Colonic mucosa (tissue), 4 donors: Measurements from ENCODE around the gene C11orf52. TPM values are rescaled to one million over a fixed set of nuclear protein-coding genes. Genes with fewer than 3 reads are reported as not detected.

Source experiments
- DNase-seq: peaks from one replicate; pipeline ENCODE4 v3.0.0-alpha.2; 2020
- H3K27ac ChIP-seq: fragments of 200-600 bp; one replicate; pipeline ENCODE4 v1.8.0; 2021
- H3K27me3 ChIP-seq: fragments of 200-600 bp; one replicate; pipeline ENCODE4 v1.8.0; 2021
- H3K36me3 ChIP-seq: fragments of 200-600 bp; one replicate; pipeline ENCODE4 v1.8.0; 2021
- H3K4me1 ChIP-seq: fragments of 200-600 bp; one replicate; pipeline ENCODE4 v1.8.0; 2021; ENCODE audit warnings: mild to moderate bottlenecking
- H3K4me3 ChIP-seq: fragments of 200-600 bp; one replicate; pipeline ENCODE4 v1.8.0; 2021
- H3K9ac ChIP-seq, 2 donors: one replicate each; pipeline ENCODE4 v1.7.0; 2013; ENCODE audit warnings: control low read depth in 2 of 2, low read depth in 2 of 2, low read length in 2 of 2
- H3K9me3 ChIP-seq: fragments of 200-600 bp; one replicate; pipeline ENCODE4 v1.8.0; 2021
- CTCF ChIP-seq: fragments of 200-600 bp; IDR thresholded peaks from one replicate; pipeline ENCODE4 v1.8.0; 2022; ENCODE audit warnings: antibody characterized with exemption, mild to moderate bottlenecking
- intact Hi-C: fragments of 100-400 bp; cut with DNase I; formaldehyde crosslinking; loops from one replicate; pipeline ENCODE4 v1.14.1; 2022
- total RNA-seq, 2 donors: library from RNA; stranded (reverse); fragmentation: NEBNext Ultra II Directional in 1 of 2; extraction: Animal tissue kit (Norgen Biotek cat#: 25700) in 1 of 2; gene quantifications; one replicate each; pipeline ENCODE4 v1.2.1, GENCODE V29; 2021
- donor health status: healthy.
- donor health status: DM: no; HTN: no; CAD: no.
- donor health status: DM: no; HTN: no; CAD: no.

The C11orf52 gene
- total RNA-seq, 2 donors from 2014 or later = 7.3 to 8.8 TPM

GRCh38 chr11:111886844-111887243 is 31.9 kb upstream of the C11orf52 start:
- no peak for TF ChIP-seq CTCF
- no peak for DNase-seq
- no peaks in the 10 kb centered on the region for H3K4me1 ChIP-seq
- no peaks in the 10 kb centered on the region for H3K27me3 ChIP-seq
- H3K9me3 ChIP-seq = no peaks in the 10 kb centered on the region
- no peaks in the 10 kb centered on the region for H3K36me3 ChIP-seq
- H3K27ac ChIP-seq = no peak overlapping the region
- H3K9ac ChIP-seq = no peak overlapping the region
- H3K4me3 ChIP-seq = no peak overlapping the region
- intact Hi-C loops = no loop called here

GRCh38 chr11:111905411-111905810 is 13.3 kb upstream of the C11orf52 start:
- Histone ChIP-seq H3K4me1 (no peaks in the 10 kb centered on the region), H3K27me3 (no peaks in the 10 kb centered on the region), H3K9me3 (no peaks in the 10 kb centered on the region), H3K27ac (no peak overlapping the region), H3K36me3 (no peaks in the 10 kb centered on the region), H3K9ac (no peak overlapping the region), H3K4me3 (no peak overlapping the region)
- no peak for DNase-seq
- intact Hi-C loops = no loop called here
- no peak for TF ChIP-seq CTCF

GRCh38 chr11:111906680-111907079 is 12.0 kb upstream of the C11orf52 start:
- intact Hi-C loops = no loop called here
- Histone ChIP-seq H3K27me3 (no peaks in the 10 kb centered on the region), H3K4me1 (no peaks in the 10 kb centered on the region), H3K4me3 (no peak overlapping the region), H3K9ac (no peak overlapping the region), H3K27ac (no peak overlapping the region), H3K9me3 (no peaks in the 10 kb centered on the region), H3K36me3 (no peaks in the 10 kb centered on the region)
- TF ChIP-seq CTCF = no peak
- no peak for DNase-seq

GRCh38 chr11:111908639-111909305 is 9.9 kb upstream of the C11orf52 start:
- Histone ChIP-seq H3K9ac (no peak overlapping the region), H3K4me3 (no peak overlapping the region), H3K9me3 (no peaks in the 10 kb centered on the region), H3K27me3 (no peaks in the 10 kb centered on the region), H3K36me3 (no peaks in the 10 kb centered on the region), H3K27ac (no peak overlapping the region), H3K4me1 (no peaks in the 10 kb centered on the region)
- no peak for DNase-seq
- TF ChIP-seq CTCF = no peak
- intact Hi-C loops = no loop called here

GRCh38 chr11:111909378-111909777 is 9.3 kb upstream of the C11orf52 start:
- intact Hi-C loops = no loop called here
- H3K9me3 ChIP-seq = no peaks in the 10 kb centered on the region
- H3K27ac ChIP-seq = no peak overlapping the region
- no peak for DNase-seq
- no peak overlapping the region for H3K9ac ChIP-seq
- no peaks in the 10 kb centered on the region for H3K27me3 ChIP-seq
- no peak overlapping the region for H3K4me3 ChIP-seq
- H3K4me1 ChIP-seq = no peaks in the 10 kb centered on the region
- no peaks in the 10 kb centered on the region for H3K36me3 ChIP-seq
- TF ChIP-seq CTCF = no peak
